D721Med (cell line): ENCODE data around the gene CLSTN2.
A peak's percentile ranks its signal among the peaks of the same experiment; 100 is the strongest.

Experiments used
- DNase-seq: peaks from one replicate; pipeline ENCODE4 v3.0.0; 2011; ENCODE audit warnings: low spot score; ENCODE audit not compliant: insufficient read length
- FAIRE-seq: peaks from 2 replicates; lab custom pipeline; 2011; peaks lifted over from hg19 to GRCh38; lab: Jason Lieb, UNC
- CTCF ChIP-seq: IDR thresholded peaks from 2 replicates; pipeline ENCODE4 v1.5.1; 2012; ENCODE audit warnings: mild to moderate bottlenecking, control low read depth; ENCODE audit not compliant: insufficient read depth; ENCODE audit errors: missing control alignments

Gene CLSTN2

GRCh38 chr3:140122183-140122582 is 187.2 kb downstream of the CLSTN2 start:
- TF ChIP-seq CTCF: no peak
- FAIRE-seq: no peak

GRCh38 chr3:140128217-140128616 is 193.2 kb downstream of the CLSTN2 start:
- TF ChIP-seq CTCF: no peak
- peak; percentile 16 for FAIRE-seq

More at GRCh38 chr3:140122183-140122582, 187.2 kb downstream of the CLSTN2 start:
- no peak for DNase-seq

GRCh38 chr3:140128631-140129030 is 193.6 kb downstream of the CLSTN2 start:
- FAIRE-seq: no peak
- DNase-seq: peak; percentile 27
- peak; percentile 71 for TF ChIP-seq CTCF

More at GRCh38 chr3:140128217-140128616, 193.2 kb downstream of the CLSTN2 start:
- DNase-seq: no peak

- no peak for TF ChIP-seq CTCF
- DNase-seq (no peak), FAIRE-seq (no peak)
Observed at GRCh38 chr3:140129768-140130284, 194.8 kb downstream of the CLSTN2 start.

GRCh38 chr3:140131895-140132294 is 196.9 kb downstream of the CLSTN2 start:
- TF ChIP-seq CTCF: no peak
- FAIRE-seq (no peak), DNase-seq (no peak)

- no peak for FAIRE-seq
- no peak for DNase-seq
- TF ChIP-seq CTCF: no peak
Observed at GRCh38 chr3:140134231-140134965, 199.4 kb downstream of the CLSTN2 start.

GRCh38 chr3:140135461-140135860 is 200.5 kb downstream of the CLSTN2 start:
- peak; percentile 32 for FAIRE-seq
- TF ChIP-seq CTCF: no peak
- DNase-seq: no peak
